ENCODE data around the gene EYA3.

Gene EYA3

GRCh38 chr1:28114844-28115243 lies 26.4 kb upstream of the EYA3 start:
- DNase-seq (ENCODE audit: low read depth) = no peak
- no peak for TF ChIP-seq MAX (IDR thresholded peaks at IDR 0.05; ENCODE audit: low read depth, low read length)
- no peak for TF ChIP-seq MYC (IDR thresholded peaks at IDR 0.05; ENCODE audit: low read depth, low read length)
- TF ChIP-seq POLR2A (IDR thresholded peaks at IDR 0.05; ENCODE audit: extremely low read depth, insufficient read length) = no peak
- H3K4me3 ChIP-seq (ENCODE audit: low read depth, low read length) = no peak overlapping the region

GRCh38 chr1:28113242-28113572 lies 24.8 kb upstream of the EYA3 start:
- TF ChIP-seq POLR2A (IDR thresholded peaks at IDR 0.05; ENCODE audit: extremely low read depth, insufficient read length) (no peak), MYC (IDR thresholded peaks at IDR 0.05; ENCODE audit: low read depth, low read length) (no peak), CTCF (IDR thresholded peaks at IDR 0.05; ENCODE audit: low read depth, low read length) (no peak), MAX (IDR thresholded peaks at IDR 0.05; ENCODE audit: low read depth, low read length) (no peak)
- H3K4me3 ChIP-seq (ENCODE audit: low read depth, low read length) = no peak overlapping the region
- no peak for DNase-seq (ENCODE audit: low read depth)

GRCh38 chr1:28112388-28113241 lies 24.2 kb upstream of the EYA3 start:
- DNase-seq (ENCODE audit: low read depth) = peak; percentile 89
- no peak overlapping the region for H3K4me3 ChIP-seq (ENCODE audit: low read depth, low read length)
- peak; percentile 42 for TF ChIP-seq CTCF (IDR thresholded peaks at IDR 0.05; ENCODE audit: low read depth, low read length)
- TF ChIP-seq POLR2A (IDR thresholded peaks at IDR 0.05; ENCODE audit: extremely low read depth, insufficient read length) = no peak

- no peak overlapping the region for H3K4me3 ChIP-seq (ENCODE audit: low read depth, low read length)
- TF ChIP-seq POLR2A (IDR thresholded peaks at IDR 0.05; ENCODE audit: extremely low read depth, insufficient read length) (no peak), MAX (IDR thresholded peaks at IDR 0.05; ENCODE audit: low read depth, low read length) (0 out of 2 replicates have a peak, but pooled peaks have one; percentile 16), MYC (IDR thresholded peaks at IDR 0.05; ENCODE audit: low read depth, low read length) (no peak)
- DNase-seq (ENCODE audit: low read depth) = peak; percentile 70
These were observed 22.7 kb upstream of the EYA3 start for GRCh38 chr1:28111157-28111556.

- H3K4me3 ChIP-seq (ENCODE audit: low read depth, low read length) = no peak overlapping the region
- DNase-seq (ENCODE audit: low read depth) = no peak
- TF ChIP-seq MAX (IDR thresholded peaks at IDR 0.05; ENCODE audit: low read depth, low read length) (no peak), MYC (IDR thresholded peaks at IDR 0.05; ENCODE audit: low read depth, low read length) (no peak), CTCF (IDR thresholded peaks at IDR 0.05; ENCODE audit: low read depth, low read length) (no peak), POLR2A (IDR thresholded peaks at IDR 0.05; ENCODE audit: extremely low read depth, insufficient read length) (no peak)
These were observed 22.1 kb upstream of the EYA3 start for GRCh38 chr1:28110555-28110954.

GRCh38 chr1:28109639-28110038 lies 21.2 kb upstream of the EYA3 start:
- no peak for DNase-seq (ENCODE audit: low read depth)
- no peak overlapping the region for H3K4me3 ChIP-seq (ENCODE audit: low read depth, low read length)
- TF ChIP-seq POLR2A (IDR thresholded peaks at IDR 0.05; ENCODE audit: extremely low read depth, insufficient read length) (no peak), MAX (IDR thresholded peaks at IDR 0.05; ENCODE audit: low read depth, low read length) (no peak), CTCF (IDR thresholded peaks at IDR 0.05; ENCODE audit: low read depth, low read length) (no peak), MYC (IDR thresholded peaks at IDR 0.05; ENCODE audit: low read depth, low read length) (no peak)
